ENCODE data around the gene SLC17A3. TPM values are rescaled to one million over a fixed set of nuclear protein-coding genes. Genes with fewer than 3 reads are reported as not detected.

The SLC17A3 gene
- total RNA-seq, 1 experiment from 2014 or later, result not detected

- H3K4me1 ChIP-seq (replicated peaks), result no peaks in the 10 kb centered on the region
- H3K9me3 ChIP-seq (replicated peaks), result no peaks in the 10 kb centered on the region
- no peak for DNase-seq (ENCODE audit: low read depth in 1 of 2, low spot score in 2 of 2)
- no peak overlapping the region for H3K4me3 ChIP-seq
- H3K27me3 ChIP-seq (replicated peaks), result 0 out of 2 replicates have a peak, but pooled peaks cover 3% of the 10 kb centered on the region
- no peaks in the 10 kb centered on the region for H3K36me3 ChIP-seq
- no peak overlapping the region for H3K27ac ChIP-seq
Observed at GRCh38 chr6:25880601-25881000, 6.6 kb upstream of the SLC17A3 start.

GRCh38 chr6:25878721-25879322 lies 4.8 kb upstream of the SLC17A3 start:
- DNase-seq (ENCODE audit: low read depth in 1 of 2, low spot score in 2 of 2), result no peak
- H3K4me1 ChIP-seq (replicated peaks), result no peaks in the 10 kb centered on the region
- H3K9me3 ChIP-seq (replicated peaks), result no peaks in the 10 kb centered on the region
- no peaks in the 10 kb centered on the region for H3K27me3 ChIP-seq (replicated peaks)
- H3K4me3 ChIP-seq, result no peak overlapping the region
- H3K36me3 ChIP-seq, result no peaks in the 10 kb centered on the region
- H3K27ac ChIP-seq, result no peak overlapping the region

- Histone ChIP-seq H3K4me3 (no peak overlapping the region), H3K9me3 (replicated peaks) (no peaks in the 10 kb centered on the region), H3K27me3 (replicated peaks) (no peaks in the 10 kb centered on the region), H3K27ac (no peak overlapping the region), H3K4me1 (replicated peaks) (no peaks in the 10 kb centered on the region), H3K36me3 (no peaks in the 10 kb centered on the region)
- DNase-seq (ENCODE audit: low read depth in 1 of 2, low spot score in 2 of 2), result no peak
Observed at GRCh38 chr6:25875926-25876602, 2.0 kb upstream of the SLC17A3 start.

- no peak for DNase-seq (ENCODE audit: low read depth in 1 of 2, low spot score in 2 of 2)
- no peak overlapping the region for H3K27ac ChIP-seq
- H3K36me3 ChIP-seq, result no peaks in the 10 kb centered on the region
- no peaks in the 10 kb centered on the region for H3K4me1 ChIP-seq (replicated peaks)
- no peak overlapping the region for H3K4me3 ChIP-seq
- no peaks in the 10 kb centered on the region for H3K27me3 ChIP-seq (replicated peaks)
- no peaks in the 10 kb centered on the region for H3K9me3 ChIP-seq (replicated peaks)
Observed at GRCh38 chr6:25875563-25875905, 1.5 kb upstream of the SLC17A3 start.

GRCh38 chr6:25874822-25875562 lies 949 bp upstream of the SLC17A3 start:
- no peak overlapping the region for H3K4me3 ChIP-seq
- H3K27ac ChIP-seq, result no peak overlapping the region
- no peaks in the 10 kb centered on the region for H3K4me1 ChIP-seq (replicated peaks)
- no peaks in the 10 kb centered on the region for H3K36me3 ChIP-seq
- H3K9me3 ChIP-seq (replicated peaks), result no peaks in the 10 kb centered on the region
- H3K27me3 ChIP-seq (replicated peaks), result no peaks in the 10 kb centered on the region
- DNase-seq (ENCODE audit: low read depth in 1 of 2, low spot score in 2 of 2), result no peak

GRCh38 chr6:25872814-25873213 lies 1.2 kb downstream of the SLC17A3 start:
- Histone ChIP-seq H3K4me1 (replicated peaks) (no peaks in the 10 kb centered on the region), H3K27ac (no peak overlapping the region), H3K36me3 (no peaks in the 10 kb centered on the region), H3K4me3 (no peak overlapping the region), H3K27me3 (replicated peaks) (no peaks in the 10 kb centered on the region), H3K9me3 (replicated peaks) (no peaks in the 10 kb centered on the region)
- no peak for DNase-seq (ENCODE audit: low read depth in 1 of 2, low spot score in 2 of 2)

GRCh38 chr6:25869840-25870239 lies 4.2 kb downstream of the SLC17A3 start:
- Histone ChIP-seq H3K4me1 (replicated peaks) (no peaks in the 10 kb centered on the region), H3K9me3 (replicated peaks) (no peaks in the 10 kb centered on the region), H3K27me3 (replicated peaks) (no peaks in the 10 kb centered on the region), H3K27ac (no peak overlapping the region), H3K4me3 (no peak overlapping the region), H3K36me3 (no peaks in the 10 kb centered on the region)
- DNase-seq (ENCODE audit: low read depth in 1 of 2, low spot score in 2 of 2), result no peak

- Histone ChIP-seq H3K9me3 (replicated peaks) (no peaks in the 10 kb centered on the region), H3K4me1 (replicated peaks) (no peaks in the 10 kb centered on the region), H3K27ac (no peak overlapping the region), H3K27me3 (replicated peaks) (no peaks in the 10 kb centered on the region), H3K4me3 (no peak overlapping the region), H3K36me3 (no peaks in the 10 kb centered on the region)
- DNase-seq (ENCODE audit: low read depth in 1 of 2, low spot score in 2 of 2), result no peak
Observed at GRCh38 chr6:25868436-25869183, 5.4 kb downstream of the SLC17A3 start.

GRCh38 chr6:25866011-25866410 lies 8.0 kb downstream of the SLC17A3 start:
- Histone ChIP-seq H3K36me3 (no peaks in the 10 kb centered on the region), H3K4me1 (replicated peaks) (no peaks in the 10 kb centered on the region), H3K9me3 (replicated peaks) (no peaks in the 10 kb centered on the region), H3K27me3 (replicated peaks) (no peaks in the 10 kb centered on the region), H3K4me3 (no peak overlapping the region), H3K27ac (no peak overlapping the region)
- no peak for DNase-seq (ENCODE audit: low read depth in 1 of 2, low spot score in 2 of 2)

- no peak overlapping the region for H3K27ac ChIP-seq
- H3K4me3 ChIP-seq, result no peak overlapping the region
- DNase-seq (ENCODE audit: low read depth in 1 of 2, low spot score in 2 of 2), result no peak
- H3K27me3 ChIP-seq (replicated peaks), result no peaks in the 10 kb centered on the region
- no peaks in the 10 kb centered on the region for H3K9me3 ChIP-seq (replicated peaks)
- H3K36me3 ChIP-seq, result no peaks in the 10 kb centered on the region
- no peaks in the 10 kb centered on the region for H3K4me1 ChIP-seq (replicated peaks)
Observed at GRCh38 chr6:25863360-25863759, 10.7 kb downstream of the SLC17A3 start.

GRCh38 chr6:25862199-25862598 lies 11.8 kb downstream of the SLC17A3 start:
- DNase-seq (ENCODE audit: low read depth in 1 of 2, low spot score in 2 of 2), result no peak
- H3K9me3 ChIP-seq (replicated peaks), result no peaks in the 10 kb centered on the region
- H3K4me3 ChIP-seq, result no peak overlapping the region

GRCh38 chr6:25852756-25853155 lies 21.3 kb downstream of the SLC17A3 start:
- H3K9me3 ChIP-seq (replicated peaks), result no peaks in the 10 kb centered on the region
- H3K27me3 ChIP-seq (replicated peaks), result no peaks in the 10 kb centered on the region
- DNase-seq (ENCODE audit: low read depth in 1 of 2, low spot score in 2 of 2), result no peak
- H3K36me3 ChIP-seq, result no peaks in the 10 kb centered on the region
- H3K4me3 ChIP-seq, result no peak overlapping the region
- H3K4me1 ChIP-seq (replicated peaks), result no peaks in the 10 kb centered on the region
- no peak overlapping the region for H3K27ac ChIP-seq

More at GRCh38 chr6:25862199-25862598, 11.8 kb downstream of the SLC17A3 start:
- H3K27me3 ChIP-seq (replicated peaks), result no peaks in the 10 kb centered on the region
- no peak overlapping the region for H3K27ac ChIP-seq
- no peaks in the 10 kb centered on the region for H3K4me1 ChIP-seq (replicated peaks)
- H3K36me3 ChIP-seq, result no peaks in the 10 kb centered on the region

- Histone ChIP-seq H3K4me1 (replicated peaks) (no peaks in the 10 kb centered on the region), H3K36me3 (no peaks in the 10 kb centered on the region), H3K4me3 (no peak overlapping the region), H3K9me3 (replicated peaks) (no peaks in the 10 kb centered on the region), H3K27me3 (replicated peaks) (no peaks in the 10 kb centered on the region), H3K27ac (no peak overlapping the region)
- DNase-seq (ENCODE audit: low read depth in 1 of 2, low spot score in 2 of 2), result no peak
Observed at GRCh38 chr6:25851961-25852360, 22.1 kb downstream of the SLC17A3 start.

- no peaks in the 10 kb centered on the region for H3K36me3 ChIP-seq
- H3K9me3 ChIP-seq (replicated peaks), result no peaks in the 10 kb centered on the region
- no peaks in the 10 kb centered on the region for H3K27me3 ChIP-seq (replicated peaks)
- H3K4me3 ChIP-seq, result no peak overlapping the region
- no peaks in the 10 kb centered on the region for H3K4me1 ChIP-seq (replicated peaks)
- no peak overlapping the region for H3K27ac ChIP-seq
- no peak for DNase-seq (ENCODE audit: low read depth in 1 of 2, low spot score in 2 of 2)
Observed at GRCh38 chr6:25844518-25844917, 29.5 kb downstream of the SLC17A3 start.

All from SJSA1 (cell line).